Natural killer cell (primary cell): ENCODE measurements around the gene DPYSL5. TPM values are rescaled to one million over a fixed set of nuclear protein-coding genes. Genes with fewer than 3 reads are reported as not detected.

Experiments used
- ATAC-seq, 3 donors: fragments of 150-1000 bp in 2 of 3; fragments of 200-7000 bp in 1 of 3; cut with Tn5 transposase; 1 replicate in 1 of 3; 2 replicates in 2 of 3; pipeline ENCODE4 v1.10.0; 2021; ENCODE audit warnings: mild to moderate bottlenecking in 2 of 3, moderate library complexity in 2 of 3
- DNase-seq, 2 donors: peaks; one replicate each; pipeline versions ENCODE4 v3.0.0 to v3.0.0-alpha.2; 2013 to 2021; ENCODE audit warnings: mixed read lengths in 1 of 2
- H3K27ac ChIP-seq: one replicate; pipeline ENCODE4 v1.5.1; 2013; ENCODE audit warnings: mild to moderate bottlenecking, low read length
- H3K27me3 ChIP-seq: one replicate; pipeline ENCODE4 v1.6.1; 2013; ENCODE audit warnings: low read length; ENCODE audit not compliant: control insufficient read depth, insufficient read depth
- H3K36me3 ChIP-seq: one replicate; pipeline ENCODE4 v1.6.1; 2013; ENCODE audit warnings: low read length; ENCODE audit not compliant: control insufficient read depth, insufficient read depth
- H3K4me1 ChIP-seq: one replicate; pipeline ENCODE4 v1.6.1; 2013; ENCODE audit warnings: low read length; ENCODE audit not compliant: control insufficient read depth, insufficient read depth
- H3K4me3 ChIP-seq: one replicate; pipeline ENCODE4 v1.5.1; 2013; ENCODE audit warnings: low read length
- H3K9me3 ChIP-seq: one replicate; pipeline ENCODE4 v1.6.1; 2013; ENCODE audit warnings: low read length; ENCODE audit not compliant: control insufficient read depth, insufficient read depth
- H3K27ac Mint-ChIP-seq, 2 donors: one replicate each; pipeline ENCODE4 v1.8.0; 2022; ENCODE audit warnings: mild to moderate bottlenecking in 2 of 2, mixed read lengths in 2 of 2, moderate library complexity in 1 of 2
- H3K27me3 Mint-ChIP-seq, 2 donors: one replicate each; pipeline ENCODE4 v1.8.0; 2022; ENCODE audit warnings: low read depth in 2 of 2, mixed read lengths in 2 of 2
- H3K36me3 Mint-ChIP-seq: one replicate; pipeline ENCODE4 v1.8.0; 2022; ENCODE audit warnings: mixed read lengths
- H3K4me1 Mint-ChIP-seq, 2 donors: one replicate each; pipeline ENCODE4 v1.8.0; 2022; ENCODE audit warnings: mixed read lengths in 2 of 2
- H3K4me3 Mint-ChIP-seq: one replicate; pipeline ENCODE4 v1.8.0; 2022; ENCODE audit warnings: mild to moderate bottlenecking, moderate library complexity, mixed read lengths
- H3K9me3 Mint-ChIP-seq, 2 donors: one replicate each; pipeline ENCODE4 v1.8.0; 2022; ENCODE audit warnings: mixed read lengths in 2 of 2
- WGBS: methylation state at CpG from one replicate; pipeline ENCODE4 v1.1.7; 2013; ENCODE audit warnings: missing lambda C conversion rate; ENCODE audit not compliant: insufficient coverage; 5-methylcytosine and 5-hydroxymethylcytosine counted together
- intact Hi-C: fragments of 100-400 bp; cut with micrococcal nuclease; formaldehyde crosslinking; loops from one replicate; pipeline ENCODE4 v1.14.2; 2022
- total RNA-seq, 4 donors: library from RNA; stranded (reverse); fragments of 120-200 nt in 1 of 4; gene quantifications; one replicate each; pipeline versions ENCODE4 v1.2.3 to v1.2.4, GENCODE V29; 2013 to 2022
- TF ChIP-seq, protein P1 (sequence below): fragments of 200-600 bp; IDR thresholded peaks from one replicate; pipeline ENCODE4 v1.8.0; 2022; ENCODE audit warnings: antibody characterized with exemption

The DPYSL5 gene
- total RNA-seq, 3 donors from 2014 or later (not counting 1 experiment from before 2014, with no cell fraction given), result not detected

DNA sequence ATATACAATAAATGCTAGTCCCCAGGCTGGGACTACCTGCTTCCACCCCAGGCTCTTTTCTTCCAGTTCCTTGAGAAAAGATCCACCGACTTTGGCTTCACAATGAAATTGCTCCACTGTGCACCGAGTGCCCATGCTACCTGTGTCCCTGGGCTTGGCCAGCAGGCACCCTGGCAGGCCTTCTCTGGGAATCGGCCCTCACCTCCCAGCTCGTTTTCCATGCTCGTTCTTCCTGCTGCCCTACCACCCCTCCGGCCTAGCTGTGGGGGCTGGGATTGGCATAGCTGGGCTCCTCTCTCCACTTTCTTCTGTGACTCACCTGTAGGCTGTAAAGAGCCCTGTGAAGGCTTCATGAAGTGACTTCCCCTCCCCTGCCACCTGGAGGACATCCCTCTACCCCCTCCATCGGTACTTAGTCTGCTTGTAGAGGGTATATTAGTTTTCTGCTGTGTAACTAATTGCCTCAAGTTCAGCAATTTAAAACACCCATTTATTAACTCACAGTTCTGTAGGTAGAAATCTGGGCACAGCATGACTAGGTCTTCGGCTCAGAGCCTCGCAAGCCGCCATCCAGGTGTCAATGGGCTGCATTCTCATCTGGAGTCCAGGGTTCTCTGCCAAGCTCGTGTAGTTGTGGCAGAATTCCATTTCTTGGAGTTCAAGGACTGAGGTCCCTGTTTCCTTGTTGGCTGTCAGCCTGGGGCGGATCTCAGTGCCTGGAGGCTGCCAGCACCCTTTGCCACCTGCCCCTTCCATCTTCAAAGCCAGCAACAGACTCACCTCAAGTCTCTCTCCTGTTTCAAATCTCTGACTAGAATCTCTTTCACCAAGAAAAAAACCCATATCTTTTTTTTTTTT is 57.6 kb downstream of the DPYSL5 start:
- Mint-ChIP-seq H3K27me3 (peaks cover 12 to 15% of the 10 kb centered on the region in 2 donors), H3K4me1 (no peaks in the 10 kb centered on the region), H3K4me3 (no peak overlapping the region), H3K9me3 (no peaks in the 10 kb centered on the region), H3K36me3 (no peaks in the 10 kb centered on the region), H3K27ac (no peak overlapping the region)
- H3K27me3 ChIP-seq, result no peaks in the 10 kb centered on the region
- no peaks in the 10 kb centered on the region for H3K9me3 ChIP-seq
- no peak overlapping the region for H3K4me3 ChIP-seq
- TF ChIP-seq, protein P1, sequence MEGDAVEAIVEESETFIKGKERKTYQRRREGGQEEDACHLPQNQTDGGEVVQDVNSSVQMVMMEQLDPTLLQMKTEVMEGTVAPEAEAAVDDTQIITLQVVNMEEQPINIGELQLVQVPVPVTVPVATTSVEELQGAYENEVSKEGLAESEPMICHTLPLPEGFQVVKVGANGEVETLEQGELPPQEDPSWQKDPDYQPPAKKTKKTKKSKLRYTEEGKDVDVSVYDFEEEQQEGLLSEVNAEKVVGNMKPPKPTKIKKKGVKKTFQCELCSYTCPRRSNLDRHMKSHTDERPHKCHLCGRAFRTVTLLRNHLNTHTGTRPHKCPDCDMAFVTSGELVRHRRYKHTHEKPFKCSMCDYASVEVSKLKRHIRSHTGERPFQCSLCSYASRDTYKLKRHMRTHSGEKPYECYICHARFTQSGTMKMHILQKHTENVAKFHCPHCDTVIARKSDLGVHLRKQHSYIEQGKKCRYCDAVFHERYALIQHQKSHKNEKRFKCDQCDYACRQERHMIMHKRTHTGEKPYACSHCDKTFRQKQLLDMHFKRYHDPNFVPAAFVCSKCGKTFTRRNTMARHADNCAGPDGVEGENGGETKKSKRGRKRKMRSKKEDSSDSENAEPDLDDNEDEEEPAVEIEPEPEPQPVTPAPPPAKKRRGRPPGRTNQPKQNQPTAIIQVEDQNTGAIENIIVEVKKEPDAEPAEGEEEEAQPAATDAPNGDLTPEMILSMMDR, result no peak
- H3K27ac ChIP-seq, result no peak overlapping the region
- no peaks in the 10 kb centered on the region for H3K36me3 ChIP-seq
- WGBS, result 82% methylated on average over 11 of the region's 12 CpGs
- H3K4me1 ChIP-seq, result no peaks in the 10 kb centered on the region
- intact Hi-C loops, result no loop called here
- no peak for ATAC-seq
- DNase-seq, result no peak

GRCh38 chr2:26907416-26907815 is 59.5 kb downstream of the DPYSL5 start:
- Histone ChIP-seq H3K27ac (no peak overlapping the region), H3K4me1 (no peaks in the 10 kb centered on the region), H3K9me3 (no peaks in the 10 kb centered on the region), H3K36me3 (no peaks in the 10 kb centered on the region), H3K4me3 (no peak overlapping the region), H3K27me3 (no peaks in the 10 kb centered on the region)
- H3K4me3 Mint-ChIP-seq, result no peak overlapping the region
- DNase-seq (no peak), ATAC-seq (no peak)
- no peaks in the 10 kb centered on the region for H3K36me3 Mint-ChIP-seq
- peaks cover 15% of the 10 kb centered on the region in 2 donors for H3K27me3 Mint-ChIP-seq
- intact Hi-C loops, result no loop called here
- H3K9me3 Mint-ChIP-seq, result no peaks in the 10 kb centered on the region
- 80% methylated on average over 7 of the region's 7 CpGs for WGBS
- TF ChIP-seq, protein P1, result no peak
- H3K4me1 Mint-ChIP-seq, result no peaks in the 10 kb centered on the region
- no peak overlapping the region for H3K27ac Mint-ChIP-seq

DNA sequence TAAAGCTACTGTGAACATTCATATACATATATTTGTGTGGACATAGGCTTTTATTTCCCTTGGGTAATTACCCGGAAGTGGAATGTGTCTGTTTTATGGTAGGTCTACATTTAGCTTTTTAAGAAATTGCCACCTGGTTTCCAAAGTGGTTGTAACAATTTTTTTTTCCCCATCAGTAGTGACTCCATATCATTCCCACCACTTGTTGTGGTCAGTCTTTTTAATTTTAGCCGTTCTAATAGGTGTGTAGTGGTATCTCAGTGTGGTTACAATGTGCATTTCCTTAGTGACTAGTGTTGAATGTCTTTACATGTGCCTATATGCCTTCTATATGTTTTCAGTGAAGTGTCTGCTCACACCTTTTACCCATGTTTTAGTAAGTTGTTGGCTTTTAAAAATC is 62.2 kb downstream of the DPYSL5 start:
- Histone ChIP-seq H3K4me3 (no peak overlapping the region), H3K4me1 (no peaks in the 10 kb centered on the region), H3K9me3 (no peaks in the 10 kb centered on the region), H3K36me3 (no peaks in the 10 kb centered on the region), H3K27ac (no peak overlapping the region), H3K27me3 (no peaks in the 10 kb centered on the region)
- Mint-ChIP-seq H3K4me3 (no peak overlapping the region), H3K27me3 (peaks cover 15% of the 10 kb centered on the region in 2 donors), H3K4me1 (no peaks in the 10 kb centered on the region), H3K27ac (no peak overlapping the region), H3K36me3 (no peaks in the 10 kb centered on the region), H3K9me3 (no peaks in the 10 kb centered on the region)
- intact Hi-C loops, result no loop called here
- 67% methylated on average over 1 of the region's 2 CpGs for WGBS
- TF ChIP-seq, protein P1, result no peak
- ATAC-seq, result no peak
- no peak for DNase-seq
